NCI-H187 treated with DMSO at 0.1 percent for 48 hours (cell line): Measurements from ENCODE around the gene CTIF.

Experiments used
- DNase-seq: peaks from one replicate; lab custom pipeline; 2025; lab: John Stamatoyannopoulos, UW

CTIF gene

DNA sequence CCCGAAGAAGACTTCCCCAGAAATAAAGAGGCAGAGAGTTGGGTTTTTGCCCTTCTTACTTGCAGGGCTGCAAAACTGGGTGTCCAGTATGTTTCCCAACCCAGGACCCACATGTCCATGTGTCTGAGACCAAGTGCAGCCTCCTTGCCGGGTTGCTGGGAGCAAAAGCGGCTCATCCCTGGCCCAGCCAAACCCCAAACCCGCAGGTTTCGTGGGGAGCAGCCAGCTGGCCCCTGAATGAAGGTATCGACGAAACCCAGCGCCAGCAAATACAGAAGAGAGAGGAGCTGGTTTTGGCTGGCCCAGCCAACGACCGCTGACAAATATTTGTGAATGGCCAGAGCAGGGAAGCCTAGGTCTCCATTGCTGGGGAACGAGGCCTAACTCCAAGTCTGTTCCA, 214.9 kb downstream of the CTIF start:
- no peak for DNase-seq

- DNase-seq: no peak
Observed at GRCh38 chr18:48754559-48754958, 215.7 kb downstream of the CTIF start.

- DNase-seq: no peak
Observed at GRCh38 chr18:48754993-48755473, 216.2 kb downstream of the CTIF start.

DNA sequence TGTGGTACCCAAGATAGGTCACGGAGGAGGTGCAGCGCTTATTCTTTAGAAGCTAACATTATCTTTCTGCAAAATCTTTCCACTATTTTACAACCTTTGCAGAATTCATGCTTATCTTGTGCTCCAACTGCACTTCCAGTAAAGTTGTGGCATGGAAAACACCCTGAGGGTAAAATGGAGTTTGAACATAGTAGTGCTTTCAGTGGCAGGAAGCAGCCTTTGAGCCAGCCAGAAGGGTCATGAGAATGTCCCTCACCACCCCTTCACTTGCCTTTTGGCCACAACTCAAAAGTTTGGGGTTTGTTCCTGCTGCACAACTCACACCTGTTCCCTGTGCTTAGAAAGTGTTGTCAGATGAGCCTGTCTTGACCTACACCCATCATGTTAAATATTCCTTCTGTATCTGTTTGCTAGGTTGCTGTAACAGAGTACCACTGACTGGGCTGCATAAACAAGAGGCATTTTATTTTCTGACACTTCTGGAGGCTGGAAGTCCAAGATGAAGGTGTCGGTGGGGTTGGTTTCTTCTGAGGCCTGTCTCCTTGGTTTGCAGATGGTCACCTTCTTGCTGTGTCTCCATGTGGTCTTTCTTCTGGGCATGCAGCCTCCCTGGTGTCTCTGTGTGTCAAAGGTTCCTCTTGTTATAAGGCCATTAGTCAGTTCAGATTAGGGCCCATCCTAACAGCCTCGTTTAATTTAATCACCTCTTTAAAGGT, 217.8 kb downstream of the CTIF start:
- DNase-seq: no peak

DNA sequence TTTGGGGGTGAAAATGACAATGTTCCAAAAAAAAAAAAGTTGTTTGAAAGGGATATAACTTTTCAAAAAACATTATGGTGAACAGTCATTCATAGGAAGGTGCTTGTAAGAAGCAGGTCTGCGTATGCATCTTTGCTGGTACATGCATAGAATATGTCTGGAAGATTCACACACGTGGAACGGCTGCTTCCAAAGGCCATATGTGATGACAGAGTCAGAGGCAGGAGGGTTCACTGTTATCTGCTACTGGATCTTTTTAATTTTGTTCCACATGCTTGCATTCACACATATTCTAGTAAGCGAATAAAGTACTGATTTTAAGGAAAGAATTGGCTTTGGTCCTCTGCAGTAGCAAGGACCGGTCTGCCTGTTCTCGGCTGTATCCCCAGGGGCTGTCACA, 218.5 kb downstream of the CTIF start:
- no peak for DNase-seq

GRCh38 chr18:48757906-48758305, 219.1 kb downstream of the CTIF start:
- no peak for DNase-seq

GRCh38 chr18:48761582-48761981, 222.8 kb downstream of the CTIF start:
- no peak for DNase-seq

- no peak for DNase-seq
Observed at GRCh38 chr18:48762022-48762421, 223.2 kb downstream of the CTIF start.

DNA sequence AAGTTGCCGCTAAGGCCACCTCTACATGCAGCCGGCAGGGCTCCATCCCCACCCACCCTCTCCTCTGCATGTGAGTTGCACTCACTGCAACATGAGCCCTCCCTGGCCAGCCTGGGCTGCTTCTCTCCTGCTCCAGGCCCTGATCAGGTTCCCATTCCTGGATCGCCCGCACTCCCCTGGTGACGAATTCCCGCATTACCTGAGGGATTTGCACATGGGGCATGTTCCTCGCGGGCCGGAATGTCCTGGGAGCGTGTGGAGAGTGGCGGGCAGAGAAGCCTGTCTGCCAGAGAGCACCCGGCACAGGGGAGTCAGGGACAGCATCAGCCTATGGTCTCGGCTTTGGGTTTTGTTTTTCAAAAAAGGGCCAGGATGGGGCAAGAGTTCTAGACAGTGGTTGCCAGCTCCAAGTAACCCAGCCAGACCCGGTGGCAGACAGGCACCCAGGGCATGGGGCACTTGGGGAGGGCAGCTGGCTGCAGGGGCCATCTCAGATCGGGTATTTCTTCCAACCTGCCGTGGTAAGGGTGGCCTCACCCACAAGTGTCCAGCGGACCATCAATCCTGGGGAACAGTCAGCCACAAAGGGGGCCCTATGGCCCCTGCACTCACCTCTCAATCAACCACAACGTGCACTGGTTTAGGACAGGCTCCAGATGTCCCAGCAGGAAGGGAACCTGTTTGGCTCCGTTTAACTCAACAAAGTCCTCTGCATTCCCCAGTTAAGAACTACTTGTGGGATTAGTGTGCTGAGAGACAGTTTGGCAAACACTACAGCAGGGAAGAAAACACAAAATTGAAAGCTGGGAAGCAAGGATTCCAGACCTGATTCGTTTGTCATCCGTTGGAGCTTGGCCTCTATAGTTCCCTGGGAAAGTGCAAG, 224.2 kb downstream of the CTIF start:
- DNase-seq: no peak

- no peak for DNase-seq
Observed at GRCh38 chr18:48763719-48764100, 224.9 kb downstream of the CTIF start.

DNA sequence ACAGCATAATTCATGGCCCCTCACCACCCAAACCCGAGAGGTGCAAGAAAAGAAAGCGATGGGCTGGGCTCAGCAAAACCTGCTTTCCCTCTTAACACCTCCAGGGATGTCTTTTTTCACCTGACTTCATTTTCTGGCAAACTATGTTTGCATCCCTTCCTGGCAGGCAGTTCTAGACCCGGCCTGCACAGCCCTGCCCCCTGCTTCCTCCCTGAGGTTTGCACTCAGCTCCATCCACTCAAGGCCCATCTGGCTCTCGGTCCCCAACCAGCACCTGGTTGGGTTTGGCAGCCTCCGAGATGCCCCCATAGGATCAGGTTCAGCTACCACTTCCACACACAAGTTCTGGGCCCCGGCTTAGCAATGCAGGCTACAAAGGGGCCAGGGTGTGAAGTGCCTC, 226.2 kb downstream of the CTIF start:
- DNase-seq: no peak

DNA sequence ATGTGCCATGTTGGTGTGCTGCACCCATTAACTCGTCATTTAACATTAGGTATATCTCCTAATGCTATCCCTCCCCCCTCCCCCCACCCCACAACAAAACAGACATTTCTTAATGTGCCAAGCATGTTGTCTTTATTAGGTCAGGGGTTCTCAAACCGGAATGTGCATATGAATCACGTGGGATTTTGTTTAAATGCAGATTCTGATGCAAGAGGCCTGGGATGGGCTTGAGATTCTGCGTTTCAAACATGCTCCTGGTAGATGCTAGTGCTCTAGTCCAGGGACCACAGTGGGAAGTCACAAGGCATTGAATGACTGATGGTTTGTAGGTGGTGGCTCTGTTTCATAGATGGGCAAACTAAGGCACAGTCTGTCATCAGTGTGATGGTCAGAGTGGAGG, 227.2 kb downstream of the CTIF start:
- DNase-seq: no peak

DNA sequence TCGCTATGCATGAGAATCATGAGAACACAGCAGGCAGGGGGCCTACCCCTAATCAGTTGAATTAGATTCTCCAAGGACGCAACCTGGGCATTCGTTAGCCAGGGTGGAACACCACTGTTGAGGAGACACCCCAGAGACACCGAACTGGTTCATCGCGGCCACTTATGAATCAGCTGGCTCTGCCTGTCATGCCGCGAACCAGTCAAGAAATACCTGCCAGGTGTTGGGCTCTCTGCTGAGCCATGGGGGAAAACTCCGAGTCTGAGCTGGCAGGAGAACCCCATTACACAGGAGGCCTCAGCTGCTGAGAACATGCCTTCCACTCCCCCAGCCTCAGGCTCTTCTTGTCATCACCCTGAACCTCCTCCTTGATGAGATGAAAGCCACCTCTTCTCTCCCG, 227.7 kb downstream of the CTIF start:
- DNase-seq: no peak

DNA sequence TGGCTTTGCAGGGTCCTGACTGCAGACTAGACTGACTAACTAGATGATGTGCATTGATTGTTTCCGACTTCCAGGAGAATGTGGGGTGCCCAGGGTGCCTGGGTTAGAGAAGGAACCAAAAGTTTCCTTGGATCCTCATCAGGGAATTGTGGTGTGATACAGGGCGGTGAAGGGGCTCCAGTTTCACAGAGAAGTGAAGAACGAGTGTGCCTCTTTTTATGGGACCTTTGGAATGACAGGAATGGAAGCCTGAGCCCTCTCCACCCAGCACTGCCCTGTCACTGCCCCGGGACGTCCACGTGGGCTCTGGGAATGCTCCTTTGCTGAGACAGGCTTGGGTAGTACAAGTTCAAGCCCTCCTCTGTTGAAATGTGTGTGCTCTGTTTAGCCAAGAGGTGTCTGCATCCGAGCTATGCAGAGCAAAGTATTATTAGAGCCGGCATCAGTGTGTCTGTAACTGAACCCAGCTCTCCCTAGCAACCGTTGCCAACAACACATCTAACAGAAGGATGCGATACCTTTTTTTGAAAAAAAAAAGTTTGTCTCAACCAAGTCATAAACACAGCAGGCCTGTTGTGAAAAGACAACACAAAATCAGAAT, 228.4 kb downstream of the CTIF start:
- DNase-seq: no peak

DNA sequence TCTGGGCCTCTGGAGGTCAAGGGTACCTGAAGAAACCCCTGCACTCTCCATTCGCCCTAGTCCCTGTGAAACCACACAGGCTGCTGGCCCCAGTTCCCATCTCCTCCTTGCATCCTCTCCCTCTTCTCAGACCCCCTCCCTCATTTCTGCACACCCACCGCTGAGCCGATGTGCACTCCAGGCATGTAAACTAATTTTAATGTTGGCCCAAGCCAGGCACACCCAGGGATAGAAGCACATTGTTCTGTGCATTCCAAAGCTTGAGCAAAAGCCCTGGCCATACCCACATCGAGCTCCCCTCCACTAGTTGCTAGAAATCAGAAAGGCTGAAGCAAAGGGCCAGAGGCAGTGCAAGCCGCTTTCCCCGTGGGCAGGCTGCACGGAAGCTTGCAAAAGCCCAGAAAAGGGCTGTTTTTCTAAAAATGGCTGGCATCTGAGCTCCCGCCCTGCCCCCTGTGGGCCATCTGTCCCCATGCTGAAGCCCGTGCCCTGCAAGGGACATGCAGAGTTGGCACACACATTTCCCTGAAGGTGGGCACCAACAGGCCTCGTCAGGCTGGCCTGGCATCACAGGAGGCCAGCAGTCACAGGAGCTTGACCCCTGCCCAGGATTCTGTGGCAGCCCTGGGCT, 230.3 kb downstream of the CTIF start:
- no peak for DNase-seq

GRCh38 chr18:48770243-48770642, 231.4 kb downstream of the CTIF start:
- no peak for DNase-seq

DNA sequence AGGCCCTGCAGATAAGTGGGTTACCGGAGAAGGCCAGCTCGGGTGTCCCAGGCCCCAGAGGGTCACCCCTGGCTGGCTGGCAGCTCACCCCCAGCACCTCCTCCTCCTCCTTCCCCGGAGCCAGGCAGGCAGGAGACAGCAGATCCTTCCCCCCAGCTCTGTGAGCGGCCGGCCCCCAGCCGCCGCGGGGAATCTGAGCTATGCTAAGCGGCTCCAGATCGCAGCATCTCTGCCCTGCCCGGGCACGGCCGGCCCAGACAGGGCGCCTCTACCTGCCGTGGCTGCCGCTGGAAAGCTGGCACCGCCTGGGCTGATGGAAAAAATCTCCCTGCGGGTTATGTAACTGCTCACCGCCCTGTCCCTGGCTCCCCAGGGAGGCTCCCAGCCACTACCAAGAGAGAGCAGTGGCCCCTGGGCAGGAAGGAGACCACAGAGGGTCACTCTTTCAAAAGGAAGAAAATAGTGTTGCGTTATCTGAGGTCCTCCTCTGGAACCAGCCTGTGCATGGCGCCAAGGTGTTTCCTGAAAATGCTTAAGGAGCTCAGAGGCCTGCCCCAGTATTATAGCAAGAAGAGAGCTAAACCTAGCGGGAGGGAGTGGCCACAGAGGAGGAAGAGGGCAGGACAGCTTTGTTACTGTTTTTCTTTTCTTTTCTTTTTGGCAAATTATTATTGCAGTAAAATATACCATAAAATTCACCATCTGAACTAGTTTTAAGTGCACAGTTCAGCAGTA, 233.0 kb downstream of the CTIF start:
- no peak for DNase-seq

- no peak for DNase-seq
Observed at GRCh38 chr18:48772457-48772856, 233.6 kb downstream of the CTIF start.

GRCh38 chr18:48773821-48774220, 235.0 kb downstream of the CTIF start:
- no peak for DNase-seq

GRCh38 chr18:48774941-48775340, 236.1 kb downstream of the CTIF start:
- no peak for DNase-seq

GRCh38 chr18:48775372-48776155, 236.7 kb downstream of the CTIF start:
- no peak for DNase-seq
